HL-60 (cell line): ENCODE measurements around the gene GNAI2.
"Not testable (repeated sequence)": the region's sequence is repeated elsewhere in the genome, so short reads cannot be mapped to it uniquely, and the experiment has no call there.

Source experiments
- DNase-seq, 2 experiments: peaks; one replicate each; pipeline ENCODE4 v3.0.0-alpha.2; 2010 to 2020; ENCODE audit warnings: low read depth in 1 of 2, low spot score in 1 of 2
- H3K27ac ChIP-seq: fragments of 250-450 bp; sonication (Bioruptor Pico); replicated peaks from 2 replicates; pipeline ENCODE4 v1.5.1; 2020; ENCODE audit warnings: mild to moderate bottlenecking, moderate library complexity
- H3K27me3 ChIP-seq: fragments of 250-450 bp; sonication (Bioruptor Pico); 2 replicates; pipeline ENCODE4 v1.5.1; 2021; ENCODE audit warnings: mild to moderate bottlenecking, moderate library complexity; ENCODE audit not compliant: insufficient read depth, poor library complexity, severe bottlenecking
- H3K4me3 ChIP-seq: replicated peaks from 2 replicates; pipeline ENCODE4 v1.5.1; 2011; ENCODE audit warnings: mild to moderate bottlenecking, control low read depth, low read length; ENCODE audit not compliant: insufficient read depth
- CTCF ChIP-seq: IDR thresholded peaks from one replicate; pipeline ENCODE4 v1.5.1; 2011; ENCODE audit warnings: low read length, control low read depth, inconsistent platforms; ENCODE audit not compliant: insufficient read depth
- GABPA ChIP-seq: IDR thresholded peaks from 2 replicates; pipeline ENCODE4 v1.6.1; 2012; ENCODE audit warnings: low read depth
- POLR2AphosphoS5 ChIP-seq: IDR thresholded peaks from 2 replicates; pipeline ENCODE4 v1.6.1; 2012; ENCODE audit warnings: low read depth
- REST ChIP-seq: IDR thresholded peaks from 2 replicates; pipeline ENCODE4 v1.6.1; 2012; ENCODE audit warnings: low read depth; ENCODE audit not compliant: insufficient replicate concordance
- SPI1 ChIP-seq: IDR thresholded peaks from 2 replicates; pipeline ENCODE4 v1.6.1; 2012; ENCODE audit warnings: low read depth, mild to moderate bottlenecking, borderline replicate concordance

Gene GNAI2

GRCh38 chr3:50278123-50278879, 42.3 kb downstream of the GNAI2 start:
- Histone ChIP-seq H3K4me3 (no peak overlapping the region), H3K27me3 (peaks cover 34% of the 10 kb centered on the region), H3K27ac (no peak overlapping the region)
- TF ChIP-seq POLR2AphosphoS5 (no peak), SPI1 (no peak), CTCF (no peak), REST (no peak), GABPA (no peak)
- no peak for DNase-seq

GRCh38 chr3:50278880-50279224, 42.8 kb downstream of the GNAI2 start, which contains the start of gene LSMEM2:
TSS of gene LSMEM2 (plus strand) at chr3:50279087. CDS start at chr3:50279114, 27 bp downstream.
- no peak within 1 kb of the TSS for H3K27ac ChIP-seq
- TF ChIP-seq POLR2AphosphoS5: no peak
- TF ChIP-seq GABPA: no peak
- no peak for TF ChIP-seq CTCF
- no peak for TF ChIP-seq REST
- TF ChIP-seq SPI1: no peak

GRCh38 chr3:50279255-50280016, 43.4 kb downstream of the GNAI2 start:
- no peak for TF ChIP-seq REST
- no peak for TF ChIP-seq CTCF
- TF ChIP-seq SPI1: no peak
- no peak for TF ChIP-seq GABPA
- TF ChIP-seq POLR2AphosphoS5: no peak
- DNase-seq: no peak
- Histone ChIP-seq H3K4me3 (no peak overlapping the region), H3K27me3 (peaks cover 28% of the 10 kb centered on the region), H3K27ac (no peak overlapping the region)

More at GRCh38 chr3:50278880-50279224, 42.8 kb downstream of the GNAI2 start, which contains the start of gene LSMEM2:
- no peak for DNase-seq
- Histone ChIP-seq H3K4me3 (no peak within 1 kb of the TSS), H3K27me3 (peaks cover 32% of the 10 kb centered on the region)

GRCh38 chr3:50284121-50284520, 48.1 kb downstream of the GNAI2 start:
- not testable (repeated sequence) for H3K27me3 ChIP-seq, H3K27ac ChIP-seq, DNase-seq, H3K4me3 ChIP-seq
